DND-41 (cell line): Measurements from ENCODE around the gene RAD51AP2.

Experiments
- EZH2 ChIP-seq: IDR thresholded peaks from 3 replicates; pipeline ENCODE4 v1.6.1; 2012; ENCODE audit warnings: borderline replicate concordance, low read depth, mild to moderate bottlenecking, moderate library complexity, low read length, inconsistent platforms; ENCODE audit not compliant: severe bottlenecking
- TF ChIP-seq, protein P1 (sequence below): IDR thresholded peaks from 2 replicates; pipeline ENCODE4 v1.5.1; 2012; ENCODE audit warnings: borderline replicate concordance, low read length, moderate library complexity, mild to moderate bottlenecking; ENCODE audit not compliant: poor library complexity, severe bottlenecking; ENCODE audit errors: extremely low read depth

DNA sequence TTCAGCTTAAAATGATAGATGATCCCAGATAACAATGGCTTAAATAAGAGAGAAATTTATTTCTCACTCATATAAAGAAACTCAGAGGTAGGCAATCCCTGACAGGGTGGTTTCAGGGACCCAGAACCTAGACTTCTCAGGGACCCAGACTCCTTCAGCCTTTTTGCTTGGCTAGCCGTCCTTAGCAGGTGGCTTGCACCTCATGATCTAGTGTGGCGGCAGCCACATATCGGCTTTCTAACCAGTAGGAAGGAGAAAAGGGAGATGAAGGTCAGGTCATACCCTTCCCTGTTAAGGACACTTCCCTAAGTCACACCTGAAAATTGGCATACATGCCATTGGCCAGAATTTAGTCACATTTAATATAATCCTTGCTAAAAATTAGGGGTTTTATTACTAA is 40.6 kb upstream of the RAD51AP2 start:
- TF ChIP-seq, protein P1, sequence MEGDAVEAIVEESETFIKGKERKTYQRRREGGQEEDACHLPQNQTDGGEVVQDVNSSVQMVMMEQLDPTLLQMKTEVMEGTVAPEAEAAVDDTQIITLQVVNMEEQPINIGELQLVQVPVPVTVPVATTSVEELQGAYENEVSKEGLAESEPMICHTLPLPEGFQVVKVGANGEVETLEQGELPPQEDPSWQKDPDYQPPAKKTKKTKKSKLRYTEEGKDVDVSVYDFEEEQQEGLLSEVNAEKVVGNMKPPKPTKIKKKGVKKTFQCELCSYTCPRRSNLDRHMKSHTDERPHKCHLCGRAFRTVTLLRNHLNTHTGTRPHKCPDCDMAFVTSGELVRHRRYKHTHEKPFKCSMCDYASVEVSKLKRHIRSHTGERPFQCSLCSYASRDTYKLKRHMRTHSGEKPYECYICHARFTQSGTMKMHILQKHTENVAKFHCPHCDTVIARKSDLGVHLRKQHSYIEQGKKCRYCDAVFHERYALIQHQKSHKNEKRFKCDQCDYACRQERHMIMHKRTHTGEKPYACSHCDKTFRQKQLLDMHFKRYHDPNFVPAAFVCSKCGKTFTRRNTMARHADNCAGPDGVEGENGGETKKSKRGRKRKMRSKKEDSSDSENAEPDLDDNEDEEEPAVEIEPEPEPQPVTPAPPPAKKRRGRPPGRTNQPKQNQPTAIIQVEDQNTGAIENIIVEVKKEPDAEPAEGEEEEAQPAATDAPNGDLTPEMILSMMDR: no peak
- TF ChIP-seq EZH2: no peak
